Nucleus accumbens (tissue), 56 donors: ENCODE results near the gene KRTAP10-4.
"Not testable (repeated sequence)": the region's sequence is repeated elsewhere in the genome, so short reads cannot be mapped to it uniquely, and the experiment has no call there.

Experiments
- DNase-seq, 56 donors: peaks; one replicate each; lab custom pipeline; 2025; lab: John Stamatoyannopoulos, UW

KRTAP10-4 gene

GRCh38 chr21:44533891-44534627, 39.5 kb upstream of the KRTAP10-4 start:
- no peak for DNase-seq

GRCh38 chr21:44534688-44535087, 38.8 kb upstream of the KRTAP10-4 start:
- no peak for DNase-seq

GRCh38 chr21:44535963-44536362, 37.6 kb upstream of the KRTAP10-4 start:
- DNase-seq: no peak

- no peak for DNase-seq
Observed at GRCh38 chr21:44537930-44538911, 35.3 kb upstream of the KRTAP10-4 start.

- DNase-seq: no peak
Observed at GRCh38 chr21:44539046-44539445, 34.5 kb upstream of the KRTAP10-4 start.

- DNase-seq: no peak
Observed at GRCh38 chr21:44539991-44540666, 33.4 kb upstream of the KRTAP10-4 start, which contains the start of gene KRTAP10-1. Gene KRTAP10-1 (minus strand): TSS chr21:44540195. CDS start chr21:44540150, 45 bp downstream.

DNA sequence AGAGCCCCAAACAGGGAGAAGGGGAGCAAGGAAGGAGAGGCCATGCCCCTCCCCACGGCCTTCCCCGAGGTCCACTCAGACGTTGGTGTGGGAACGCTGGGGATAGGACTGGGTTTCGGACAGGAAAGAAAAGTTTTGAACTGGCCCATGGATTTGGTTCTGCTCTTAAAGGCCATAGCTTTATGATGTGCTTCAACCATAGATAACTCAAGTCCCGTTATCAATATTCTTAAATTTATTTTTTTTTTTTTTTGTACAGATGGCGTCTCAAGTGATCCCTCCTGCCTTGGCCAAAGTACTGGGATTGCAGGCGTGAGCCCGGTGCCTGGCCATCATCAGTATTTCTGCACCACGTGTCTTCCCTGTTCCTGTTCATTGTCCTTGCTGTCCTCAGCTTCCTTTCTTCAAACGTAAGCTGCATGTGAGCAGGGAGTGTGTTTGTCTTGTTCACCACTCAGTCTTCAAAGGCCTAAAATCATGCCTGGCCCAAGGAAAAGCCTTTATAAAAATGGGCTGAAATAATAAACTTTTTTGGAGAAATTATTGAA, 32.7 kb upstream of the KRTAP10-4 start:
- no peak for DNase-seq

- no peak for DNase-seq
Observed at GRCh38 chr21:44542716-44543115, 30.8 kb upstream of the KRTAP10-4 start.

DNA sequence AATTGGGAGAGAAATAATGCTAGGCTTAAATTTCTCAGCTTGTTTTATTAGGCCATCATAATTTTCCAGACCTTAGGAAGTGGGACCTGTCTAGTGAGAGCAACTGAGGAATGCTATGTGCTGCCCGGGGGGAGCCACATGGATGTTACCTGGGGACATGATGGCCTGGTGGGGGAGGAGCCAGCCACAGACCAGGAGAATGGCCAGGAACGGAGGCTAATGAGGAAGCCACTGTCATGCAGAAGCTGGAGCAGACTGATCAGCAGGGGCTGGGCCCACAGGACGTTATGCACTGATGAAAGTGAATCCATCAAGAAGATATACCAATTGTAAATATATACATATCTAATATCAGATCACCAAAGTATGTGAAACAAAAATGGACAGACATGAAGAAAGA, 29.0 kb upstream of the KRTAP10-4 start:
- no peak for DNase-seq

DNA sequence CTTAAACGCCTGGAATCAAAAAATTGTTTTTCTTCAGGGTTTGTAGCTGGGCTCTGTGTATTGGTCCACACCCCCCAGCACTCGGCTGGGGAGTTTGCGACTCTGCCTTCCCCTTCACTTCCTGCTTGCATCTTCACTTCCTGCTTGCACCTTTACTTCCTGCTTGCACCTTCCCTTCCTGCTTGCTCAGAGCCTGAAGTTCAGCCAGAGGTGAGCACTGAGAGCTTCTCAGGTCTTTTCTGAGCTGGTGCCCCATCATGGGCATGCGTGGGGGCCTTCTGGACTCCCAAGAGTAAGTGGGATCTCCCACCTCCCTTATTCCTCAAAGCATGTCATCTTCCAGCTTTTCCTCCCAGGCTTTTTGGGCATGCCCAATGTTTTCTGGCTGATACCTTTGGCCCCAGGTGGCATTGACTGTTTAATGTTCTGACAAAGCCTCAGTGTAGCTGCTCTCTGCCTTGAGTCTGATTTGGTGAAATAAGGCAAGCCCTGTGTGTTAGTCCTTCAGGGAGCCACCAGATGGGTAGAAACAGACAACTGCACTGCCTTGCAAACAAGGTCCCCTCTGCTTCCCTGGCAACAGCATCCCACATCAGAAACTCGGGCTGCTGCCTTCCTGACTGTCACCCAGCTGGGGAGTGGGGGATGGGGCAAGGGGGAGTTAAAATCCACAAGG, 25.7 kb upstream of the KRTAP10-4 start:
- DNase-seq: no peak

DNA sequence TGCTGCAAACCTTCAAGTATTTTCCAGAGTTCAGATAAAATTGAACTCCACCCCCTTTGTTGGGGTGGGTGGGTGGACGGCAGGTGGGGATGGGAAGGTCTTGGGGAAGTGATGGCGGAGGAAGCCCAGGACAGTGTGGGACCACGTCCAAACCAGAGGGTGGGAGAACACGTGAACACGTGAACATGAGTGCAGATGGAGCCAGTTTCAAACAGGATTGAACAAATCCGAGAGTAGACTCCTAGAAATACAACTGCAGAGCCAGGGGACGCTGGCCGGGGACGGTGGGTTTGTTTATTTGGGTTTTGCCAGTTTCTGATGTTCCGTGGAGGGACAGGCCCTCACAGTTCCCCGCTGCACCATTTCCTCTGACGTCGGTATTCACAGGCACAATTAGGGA, 25.1 kb upstream of the KRTAP10-4 start:
- DNase-seq: no peak

DNA sequence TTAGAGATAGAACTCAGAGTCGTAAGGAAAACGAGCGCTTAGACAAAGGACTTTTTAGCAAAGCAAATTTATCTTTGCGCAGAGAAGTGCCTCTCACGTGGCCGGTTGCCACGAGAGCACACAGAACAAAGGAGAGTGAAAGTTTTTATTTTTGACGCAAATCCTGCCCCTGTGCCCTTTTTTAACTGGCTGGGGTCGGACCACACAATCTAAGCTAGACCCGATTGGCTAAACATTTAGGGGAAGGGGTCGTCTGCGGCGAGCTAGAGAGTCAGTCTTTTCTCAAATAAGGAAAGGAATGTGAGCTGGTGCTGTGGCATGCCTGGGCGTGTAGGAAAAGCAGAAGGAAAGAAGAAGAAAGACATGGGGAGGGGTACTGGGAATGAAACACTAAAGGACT, 24.6 kb upstream of the KRTAP10-4 start:
- no peak for DNase-seq

- DNase-seq: no peak
Observed at GRCh38 chr21:44549525-44550211, 23.9 kb upstream of the KRTAP10-4 start.

GRCh38 chr21:44550285-44550684, 23.2 kb upstream of the KRTAP10-4 start:
- not testable (repeated sequence) for DNase-seq

GRCh38 chr21:44550807-44551206, 22.7 kb upstream of the KRTAP10-4 start:
- DNase-seq: no peak

- no peak for DNase-seq
Observed at GRCh38 chr21:44551340-44551961, 22.1 kb upstream of the KRTAP10-4 start, which contains the start of gene KRTAP10-2. Gene KRTAP10-2 (minus strand): TSS chr21:44551505. CDS start chr21:44551458, 47 bp downstream.

GRCh38 chr21:44552136-44552535, 21.4 kb upstream of the KRTAP10-4 start:
- no peak for DNase-seq

DNA sequence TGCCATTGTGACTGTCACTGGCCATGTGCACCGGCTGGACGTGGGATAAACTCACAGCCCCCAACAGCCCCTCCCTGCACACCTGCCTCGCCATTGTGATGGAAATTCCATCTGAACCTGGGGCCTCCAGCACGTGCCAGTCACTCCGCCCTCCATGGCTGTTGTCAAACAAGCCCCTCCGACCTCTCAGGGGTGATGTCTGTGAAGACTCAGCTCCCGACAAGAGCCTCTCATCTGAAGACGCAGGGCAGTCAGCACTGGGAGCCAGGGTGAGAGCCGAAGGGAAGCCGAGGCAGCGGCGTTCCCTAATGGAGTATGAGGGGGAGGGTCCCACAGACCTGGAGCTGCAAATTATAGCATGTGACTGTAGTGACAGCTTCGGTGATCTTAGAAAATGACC, 20.8 kb upstream of the KRTAP10-4 start:
- no peak for DNase-seq
